Astrocyte (in vitro differentiated cells and primary cell): ENCODE measurements around the gene HMGCS2.

Experiments used
- CTCF ChIP-seq: IDR thresholded peaks from 2 replicates; pipeline ENCODE4 v1.5.1; 2011; ENCODE audit warnings: low read depth, mild to moderate bottlenecking, inconsistent platforms, low read length, moderate library complexity; ENCODE audit not compliant: insufficient read depth
- EZH2 ChIP-seq: IDR thresholded peaks from 2 replicates; pipeline ENCODE4 v1.6.1; 2012; ENCODE audit warnings: mild to moderate bottlenecking, low read length, inconsistent platforms; ENCODE audit not compliant: insufficient read depth

- TF ChIP-seq CTCF = no peak
- TF ChIP-seq EZH2 = no peak
Measured at GRCh38 chr1:119752592-119752991, 16.1 kb downstream of the HMGCS2 start.
